ENCODE measurements around the gene SPN.
"Not testable (repeated sequence)": the region's sequence is repeated elsewhere in the genome, so short reads cannot be mapped to it uniquely, and the experiment has no call there.

The SPN gene

DNA sequence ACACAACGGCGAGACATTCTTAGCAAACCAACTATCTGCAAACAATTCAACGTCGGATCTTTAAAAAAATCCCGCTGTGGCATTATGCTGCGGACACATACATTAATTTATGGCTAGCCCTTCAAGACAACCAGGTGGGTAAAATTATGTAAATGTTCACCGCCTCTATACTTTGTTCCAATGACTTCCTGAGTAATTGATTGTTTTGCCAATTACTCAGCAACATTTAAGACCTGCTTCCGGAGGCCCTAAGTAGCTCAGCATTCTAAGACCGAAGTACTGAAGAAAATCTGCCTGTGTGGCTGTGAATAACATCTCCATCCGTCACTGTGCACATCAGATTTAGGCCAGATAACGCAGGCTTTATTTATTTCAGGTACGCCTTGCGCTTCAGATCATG, 39.2 kb downstream of the SPN start:
- peaks cover 36% of the 10 kb centered on the region for H3K4me1 Mint-ChIP-seq
- no peaks in the 10 kb centered on the region for H3K36me3 Mint-ChIP-seq
- peak overlapping the region; percentile 44 for H3K4me3 Mint-ChIP-seq
- no peaks in the 10 kb centered on the region for H3K9me3 Mint-ChIP-seq
- H3K27ac Mint-ChIP-seq: peak overlapping the region; percentile 79
- H3K27me3 Mint-ChIP-seq: no peaks in the 10 kb centered on the region

DNA sequence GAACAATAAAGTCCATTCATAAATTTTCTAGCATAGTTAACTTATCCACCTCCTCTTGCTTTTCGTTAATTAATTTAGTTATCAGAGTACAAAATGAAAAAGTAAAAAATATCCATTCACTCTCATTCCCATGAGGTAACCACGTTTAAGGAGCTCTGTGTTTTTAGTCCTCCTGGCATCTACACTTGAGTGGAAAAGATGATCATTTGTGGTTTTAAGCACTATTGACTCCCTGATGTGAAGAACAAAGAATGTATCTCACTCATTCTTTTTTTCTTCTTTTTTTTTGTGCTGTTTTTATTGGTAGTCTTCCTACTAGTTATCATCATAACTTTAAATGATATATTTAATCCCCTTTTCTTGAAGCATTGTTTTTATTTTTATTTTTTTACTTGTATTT, 42.0 kb downstream of the SPN start:
- Mint-ChIP-seq H3K4me3 (no peak overlapping the region), H3K36me3 (no peaks in the 10 kb centered on the region), H3K9me3 (no peaks in the 10 kb centered on the region), H3K4me1 (peaks cover 36% of the 10 kb centered on the region), H3K27ac (no peak overlapping the region), H3K27me3 (no peaks in the 10 kb centered on the region)

DNA sequence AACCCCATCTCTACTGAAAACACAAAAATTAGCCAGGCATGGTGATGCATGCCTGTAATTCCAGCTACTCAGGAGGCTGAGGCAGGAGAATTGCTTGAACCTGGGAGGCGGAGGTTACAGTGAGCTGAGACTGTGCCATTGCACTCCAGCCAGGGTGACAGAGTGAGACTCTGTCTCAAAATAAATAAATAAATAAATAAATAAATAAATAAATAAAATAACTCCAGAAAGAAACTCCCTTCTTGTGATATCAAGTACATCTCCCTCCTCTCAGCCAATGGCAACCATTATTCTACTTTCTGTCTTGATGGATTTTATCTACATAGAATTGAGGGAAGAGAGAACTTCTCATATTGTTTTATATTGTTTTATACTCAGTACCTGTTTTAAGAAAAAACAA, 44.1 kb downstream of the SPN start:
- H3K4me3 Mint-ChIP-seq, H3K27ac Mint-ChIP-seq: not testable (repeated sequence)

GRCh38 chr16:29708917-29709600, 46.0 kb downstream of the SPN start:
- H3K27ac Mint-ChIP-seq: no peak overlapping the region

More for the DNA sequence above, 44.1 kb downstream of the SPN start:
- H3K4me1 Mint-ChIP-seq: peaks cover 26% of the 10 kb centered on the region
- H3K36me3 Mint-ChIP-seq, H3K9me3 Mint-ChIP-seq, H3K27me3 Mint-ChIP-seq: not testable (repeated sequence)

DNA sequence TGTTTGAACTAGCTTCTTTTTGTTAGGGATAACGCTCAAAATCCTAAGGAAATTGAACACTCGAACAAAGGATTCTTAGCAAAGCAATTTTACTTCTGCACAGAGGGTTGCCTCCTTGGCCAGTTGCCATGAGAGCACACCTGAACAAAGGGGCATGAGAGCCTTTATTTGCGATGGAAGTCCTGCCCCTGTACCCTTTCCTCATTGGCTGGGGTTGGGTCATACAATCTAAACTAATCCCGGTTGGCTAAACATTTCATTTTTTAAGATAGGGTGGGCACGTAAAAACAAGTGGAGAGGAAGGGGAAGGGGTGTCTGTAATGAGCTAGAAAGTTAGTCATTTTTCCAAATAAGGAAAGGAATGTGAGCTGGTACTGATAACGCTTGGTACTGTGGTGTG, 46.6 kb downstream of the SPN start:
- not testable (repeated sequence) for H3K36me3 Mint-ChIP-seq, H3K27me3 Mint-ChIP-seq, H3K27ac Mint-ChIP-seq, H3K9me3 Mint-ChIP-seq, H3K4me3 Mint-ChIP-seq
- peaks cover 13% of the 10 kb centered on the region for H3K4me1 Mint-ChIP-seq

More at GRCh38 chr16:29708917-29709600, 46.0 kb downstream of the SPN start:
- no peaks in the 10 kb centered on the region for H3K36me3 Mint-ChIP-seq
- no peaks in the 10 kb centered on the region for H3K9me3 Mint-ChIP-seq
- no peak overlapping the region for H3K4me3 Mint-ChIP-seq
- no peaks in the 10 kb centered on the region for H3K27me3 Mint-ChIP-seq
- H3K4me1 Mint-ChIP-seq: peaks cover 13% of the 10 kb centered on the region

DNA sequence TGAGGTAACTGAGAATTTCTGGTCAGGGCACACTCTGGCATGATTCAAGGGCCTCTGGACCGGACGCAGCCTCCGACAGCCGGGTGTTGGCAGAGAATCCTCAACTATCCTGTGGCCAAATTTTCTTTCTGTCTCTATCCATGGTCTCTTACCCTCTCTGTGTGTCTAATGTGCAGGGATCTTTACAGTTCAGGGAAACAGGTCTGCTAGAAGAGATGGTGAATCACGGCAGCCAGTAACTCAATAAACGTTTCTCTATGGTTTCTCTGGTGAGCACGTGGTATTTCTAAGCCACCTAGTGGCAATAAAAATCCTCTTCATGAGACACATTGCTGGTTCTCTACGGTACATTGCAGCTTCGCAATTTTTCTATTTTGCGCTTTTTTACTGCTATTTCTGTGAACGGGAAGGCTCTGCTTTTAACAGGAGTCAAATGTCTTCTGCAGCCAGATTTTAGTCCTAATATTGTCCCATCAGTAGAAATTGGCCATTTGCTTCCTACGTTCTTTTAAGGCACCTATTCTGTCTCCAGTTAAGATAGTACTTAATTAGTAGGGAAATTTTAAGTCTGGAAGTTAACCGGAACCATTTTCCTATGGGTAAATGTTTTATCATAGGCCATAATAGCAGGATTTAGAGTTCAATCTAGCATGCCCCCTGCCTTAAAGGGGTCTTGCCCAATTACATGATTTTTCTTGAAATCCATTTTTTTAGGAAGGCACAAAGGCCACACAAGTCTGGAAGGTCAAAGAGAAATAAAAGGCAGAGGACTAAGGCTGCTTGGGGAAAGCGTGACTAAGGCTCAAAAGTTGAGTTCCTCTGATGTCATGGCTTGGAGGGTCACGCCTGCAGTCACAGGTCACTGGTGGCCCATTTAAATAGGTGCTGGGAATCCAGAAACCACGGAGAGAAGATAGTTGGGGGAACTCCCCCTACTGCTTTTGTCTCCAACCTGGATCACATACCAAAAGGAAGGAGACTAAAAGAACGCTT, 47.5 kb downstream of the SPN start:
- no peak overlapping the region for H3K27ac Mint-ChIP-seq
- H3K27me3 Mint-ChIP-seq: no peaks in the 10 kb centered on the region
- H3K36me3 Mint-ChIP-seq: no peaks in the 10 kb centered on the region
- peaks cover 13% of the 10 kb centered on the region for H3K4me1 Mint-ChIP-seq
- H3K9me3 Mint-ChIP-seq: no peaks in the 10 kb centered on the region
- H3K4me3 Mint-ChIP-seq: no peak overlapping the region

DNA sequence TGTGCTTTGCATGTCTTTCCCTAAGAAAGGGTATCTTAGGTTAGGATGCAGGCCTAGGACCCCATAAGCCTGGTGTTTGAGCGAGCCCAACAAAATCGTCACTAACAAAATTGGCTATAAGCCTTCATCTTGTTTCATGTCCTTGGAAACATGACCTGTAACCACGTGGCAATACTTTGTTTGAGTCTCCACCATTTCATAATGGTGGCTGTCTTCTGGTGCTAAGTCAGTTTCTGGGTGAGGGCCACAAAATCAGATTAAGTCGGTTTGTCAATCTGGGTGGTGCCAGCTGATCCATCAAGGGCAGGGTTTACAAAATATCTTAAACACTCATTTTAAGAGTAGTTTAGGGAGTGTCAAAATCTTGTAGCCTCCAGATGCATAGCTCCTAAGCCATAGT, 49.8 kb downstream of the SPN start:
- Mint-ChIP-seq H3K4me1 (peaks cover 13% of the 10 kb centered on the region), H3K4me3 (no peak overlapping the region), H3K9me3 (no peaks in the 10 kb centered on the region), H3K27ac (no peak overlapping the region), H3K36me3 (no peaks in the 10 kb centered on the region), H3K27me3 (no peaks in the 10 kb centered on the region)

DNA sequence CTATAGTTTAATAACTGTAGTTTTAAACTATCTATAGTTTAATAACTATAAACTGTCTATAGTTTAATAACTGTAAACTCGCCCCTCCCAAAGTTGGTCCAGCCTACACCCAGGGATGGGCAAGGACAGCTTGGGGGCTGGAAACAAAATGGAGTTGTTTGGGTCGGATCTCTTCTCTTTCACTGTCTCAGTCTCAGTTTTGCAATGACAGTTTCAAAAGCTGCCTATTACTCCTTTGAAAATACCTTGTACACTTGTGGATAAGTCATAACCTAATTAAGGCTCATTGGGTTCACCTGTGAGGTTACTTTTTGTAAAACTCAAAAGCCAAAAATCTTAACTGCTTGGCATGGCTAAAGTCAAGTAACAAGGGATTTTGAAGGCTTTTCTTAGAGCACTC, 51.3 kb downstream of the SPN start:
- no peaks in the 10 kb centered on the region for H3K36me3 Mint-ChIP-seq
- no peaks in the 10 kb centered on the region for H3K27me3 Mint-ChIP-seq
- no peaks in the 10 kb centered on the region for H3K9me3 Mint-ChIP-seq
- H3K27ac Mint-ChIP-seq: no peak overlapping the region
- peaks cover 13% of the 10 kb centered on the region for H3K4me1 Mint-ChIP-seq
- no peak overlapping the region for H3K4me3 Mint-ChIP-seq

- Mint-ChIP-seq H3K27ac (no peak overlapping the region), H3K27me3 (no peaks in the 10 kb centered on the region), H3K4me1 (peaks cover 8% of the 10 kb centered on the region), H3K36me3 (no peaks in the 10 kb centered on the region), H3K9me3 (no peaks in the 10 kb centered on the region), H3K4me3 (no peak overlapping the region)
Observed at GRCh38 chr16:29714972-29715371, 51.9 kb downstream of the SPN start.

- Mint-ChIP-seq H3K27me3 (no peaks in the 10 kb centered on the region), H3K27ac (no peak overlapping the region), H3K4me3 (no peak overlapping the region), H3K36me3 (no peaks in the 10 kb centered on the region), H3K9me3 (no peaks in the 10 kb centered on the region), H3K4me1 (peaks cover 11% of the 10 kb centered on the region)
Observed at GRCh38 chr16:29717113-29717512, 54.1 kb downstream of the SPN start.

- H3K27me3 Mint-ChIP-seq: no peaks in the 10 kb centered on the region
- H3K4me3 Mint-ChIP-seq: no peak overlapping the region
- H3K9me3 Mint-ChIP-seq: no peaks in the 10 kb centered on the region
- H3K36me3 Mint-ChIP-seq: no peaks in the 10 kb centered on the region
- no peak overlapping the region for H3K27ac Mint-ChIP-seq
- peaks cover 18% of the 10 kb centered on the region for H3K4me1 Mint-ChIP-seq
Observed at GRCh38 chr16:29719063-29719462, 56.0 kb downstream of the SPN start.

All from activated naive CD4-positive, alpha-beta T cell treated with anti-CD3 and anti-CD28 coated beads, Interleukin-2, amount 50 U/mL, for 24 hours (primary cell).